Measurements from ENCODE around the gene GPR146. TPM values are rescaled to one million over a fixed set of nuclear protein-coding genes. Genes with fewer than 3 reads are reported as not detected.
"Not testable (repeated sequence)": the region's sequence is repeated elsewhere in the genome, so short reads cannot be mapped to it uniquely, and the experiment has no call there.

The GPR146 gene
- total and polyA plus RNA-seq, 9 donors: 6.1 to 25.0 (median 8.4) TPM

GRCh38 chr7:1070544-1071011 lies 26.2 kb downstream of the GPR146 start:
- H3K36me3 ChIP-seq: no peaks in the 10 kb centered on the region
- H3K4me3 ChIP-seq: no peak overlapping the region
- no peak overlapping the region for H3K27ac ChIP-seq
- H3K27me3 ChIP-seq: no peaks in the 10 kb centered on the region
- H3K4me1 ChIP-seq (ENCODE audit: insufficient read depth): peaks cover 4% of the 10 kb centered on the region
- intact Hi-C loops (cut with DNase I): no loop called here
- H3K9me3 ChIP-seq: no peaks in the 10 kb centered on the region
- WGBS, 3 donors: 90 to 95% (median 90%) methylated on average over 42 of the region's 42 CpGs
- TF ChIP-seq, protein P1, sequence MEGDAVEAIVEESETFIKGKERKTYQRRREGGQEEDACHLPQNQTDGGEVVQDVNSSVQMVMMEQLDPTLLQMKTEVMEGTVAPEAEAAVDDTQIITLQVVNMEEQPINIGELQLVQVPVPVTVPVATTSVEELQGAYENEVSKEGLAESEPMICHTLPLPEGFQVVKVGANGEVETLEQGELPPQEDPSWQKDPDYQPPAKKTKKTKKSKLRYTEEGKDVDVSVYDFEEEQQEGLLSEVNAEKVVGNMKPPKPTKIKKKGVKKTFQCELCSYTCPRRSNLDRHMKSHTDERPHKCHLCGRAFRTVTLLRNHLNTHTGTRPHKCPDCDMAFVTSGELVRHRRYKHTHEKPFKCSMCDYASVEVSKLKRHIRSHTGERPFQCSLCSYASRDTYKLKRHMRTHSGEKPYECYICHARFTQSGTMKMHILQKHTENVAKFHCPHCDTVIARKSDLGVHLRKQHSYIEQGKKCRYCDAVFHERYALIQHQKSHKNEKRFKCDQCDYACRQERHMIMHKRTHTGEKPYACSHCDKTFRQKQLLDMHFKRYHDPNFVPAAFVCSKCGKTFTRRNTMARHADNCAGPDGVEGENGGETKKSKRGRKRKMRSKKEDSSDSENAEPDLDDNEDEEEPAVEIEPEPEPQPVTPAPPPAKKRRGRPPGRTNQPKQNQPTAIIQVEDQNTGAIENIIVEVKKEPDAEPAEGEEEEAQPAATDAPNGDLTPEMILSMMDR (IDR thresholded peaks at IDR 0.05): no peak
- TF ChIP-seq EP300 (IDR thresholded peaks at IDR 0.05): no peak
- TF ChIP-seq POLR2A (IDR thresholded peaks at IDR 0.05): no peak
- no peak for DNase-seq

DNA sequence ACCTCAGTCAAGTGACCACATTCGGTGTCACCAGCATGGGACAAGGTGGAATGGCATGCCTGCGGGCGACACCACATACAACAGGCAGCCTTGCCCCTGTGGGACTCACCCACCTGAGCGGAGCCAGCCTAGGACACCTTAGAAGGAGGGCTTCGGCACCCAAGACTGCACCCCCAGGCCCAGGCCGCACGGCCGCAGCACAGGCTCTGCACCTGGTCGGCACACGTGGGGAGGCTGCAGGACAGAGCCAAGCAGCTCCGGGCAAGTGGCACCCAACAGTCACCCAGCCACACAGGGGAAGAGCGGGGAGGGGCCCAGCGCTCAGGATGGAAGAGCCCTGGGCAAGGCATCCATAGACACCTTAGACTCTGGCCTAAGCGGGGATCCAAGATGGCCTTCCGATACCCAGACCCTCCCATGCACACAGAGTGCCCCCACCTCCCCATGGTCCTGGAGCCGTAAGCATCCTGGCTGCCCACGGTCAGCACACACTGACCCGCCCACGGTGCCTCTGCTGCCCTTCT lies 27.4 kb downstream of the GPR146 start:
- H3K4me1 ChIP-seq (ENCODE audit: insufficient read depth): peaks cover 8% of the 10 kb centered on the region
- DNase-seq: no peak
- no peak overlapping the region for H3K4me3 ChIP-seq
- no peak overlapping the region for H3K27ac ChIP-seq
- H3K9me3 ChIP-seq: no peaks in the 10 kb centered on the region
- TF ChIP-seq, protein P1 (IDR thresholded peaks at IDR 0.05): no peak
- no peak for TF ChIP-seq EP300 (IDR thresholded peaks at IDR 0.05)
- TF ChIP-seq POLR2A (IDR thresholded peaks at IDR 0.05): no peak
- H3K36me3 ChIP-seq: no peaks in the 10 kb centered on the region
- no peaks in the 10 kb centered on the region for H3K27me3 ChIP-seq
- intact Hi-C loops (cut with DNase I): no loop called here
- 92 to 95% (median 94%) methylated on average over 9 to 19 of the region's 19 CpGs for whole genome bisulfite sequencing, 3 donors

- intact Hi-C loops (cut with DNase I): no loop called here
- H3K27me3 ChIP-seq: no peaks in the 10 kb centered on the region
- no peak overlapping the region for H3K4me3 ChIP-seq
- 33 to 53% (median 44%) methylated on average over 41 to 57 of the region's 61 CpGs for WGBS, 3 donors
- peaks cover 8% of the 10 kb centered on the region for H3K4me1 ChIP-seq (ENCODE audit: insufficient read depth)
- TF ChIP-seq, protein P1 (IDR thresholded peaks at IDR 0.05): no peak
- TF ChIP-seq POLR2A (IDR thresholded peaks at IDR 0.05) (no peak), EP300 (IDR thresholded peaks at IDR 0.05) (no peak)
- H3K9me3 ChIP-seq: no peaks in the 10 kb centered on the region
- H3K36me3 ChIP-seq: no peaks in the 10 kb centered on the region
- H3K27ac ChIP-seq: no peak overlapping the region
- no peak for DNase-seq
These were observed 29.0 kb downstream of the GPR146 start for GRCh38 chr7:1073142-1073977.

- H3K4me3 ChIP-seq; H3K4me1 ChIP-seq (ENCODE audit: insufficient read depth); H3K27me3 ChIP-seq; H3K27ac ChIP-seq; H3K36me3 ChIP-seq; H3K9me3 ChIP-seq; intact Hi-C loops (cut with DNase I); DNase-seq: not testable (repeated sequence)
- 81 to 92% (median 88%) methylated on average over 2 to 43 of the region's 43 CpGs for WGBS, 3 donors
These were observed 29.7 kb downstream of the GPR146 start for GRCh38 chr7:1074018-1074417.
